DND-41 (cell line): ENCODE measurements around the gene PTCSC3.

Experiments
- EZH2 ChIP-seq: IDR thresholded peaks from 3 replicates; pipeline ENCODE4 v1.6.1; 2012; ENCODE audit warnings: borderline replicate concordance, low read depth, mild to moderate bottlenecking, moderate library complexity, low read length, inconsistent platforms; ENCODE audit not compliant: severe bottlenecking
- TF ChIP-seq, protein P1 (sequence below): IDR thresholded peaks from 2 replicates; pipeline ENCODE4 v1.5.1; 2012; ENCODE audit warnings: borderline replicate concordance, low read length, moderate library complexity, mild to moderate bottlenecking; ENCODE audit not compliant: poor library complexity, severe bottlenecking; ENCODE audit errors: extremely low read depth

DNA sequence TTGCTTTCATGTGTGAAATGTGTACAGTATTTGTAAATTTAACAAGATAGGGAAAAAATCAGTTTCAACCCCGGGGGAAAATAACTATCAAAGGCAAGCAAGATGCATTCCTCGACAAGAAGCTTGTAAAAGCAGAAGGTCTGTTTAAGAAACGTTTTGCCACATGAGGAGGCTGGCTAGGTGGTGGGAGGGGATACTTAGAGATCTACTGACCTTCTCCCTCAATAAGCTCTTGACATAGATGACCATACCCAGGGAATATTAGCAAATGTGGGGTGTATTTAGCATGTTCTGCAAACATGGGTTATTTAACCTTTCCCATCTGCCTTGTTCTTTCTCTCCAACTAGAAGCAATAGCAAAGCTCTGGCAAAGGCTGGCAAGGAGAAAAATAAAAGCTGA lies 4.9 kb downstream of the PTCSC3 start:
- TF ChIP-seq, protein P1, sequence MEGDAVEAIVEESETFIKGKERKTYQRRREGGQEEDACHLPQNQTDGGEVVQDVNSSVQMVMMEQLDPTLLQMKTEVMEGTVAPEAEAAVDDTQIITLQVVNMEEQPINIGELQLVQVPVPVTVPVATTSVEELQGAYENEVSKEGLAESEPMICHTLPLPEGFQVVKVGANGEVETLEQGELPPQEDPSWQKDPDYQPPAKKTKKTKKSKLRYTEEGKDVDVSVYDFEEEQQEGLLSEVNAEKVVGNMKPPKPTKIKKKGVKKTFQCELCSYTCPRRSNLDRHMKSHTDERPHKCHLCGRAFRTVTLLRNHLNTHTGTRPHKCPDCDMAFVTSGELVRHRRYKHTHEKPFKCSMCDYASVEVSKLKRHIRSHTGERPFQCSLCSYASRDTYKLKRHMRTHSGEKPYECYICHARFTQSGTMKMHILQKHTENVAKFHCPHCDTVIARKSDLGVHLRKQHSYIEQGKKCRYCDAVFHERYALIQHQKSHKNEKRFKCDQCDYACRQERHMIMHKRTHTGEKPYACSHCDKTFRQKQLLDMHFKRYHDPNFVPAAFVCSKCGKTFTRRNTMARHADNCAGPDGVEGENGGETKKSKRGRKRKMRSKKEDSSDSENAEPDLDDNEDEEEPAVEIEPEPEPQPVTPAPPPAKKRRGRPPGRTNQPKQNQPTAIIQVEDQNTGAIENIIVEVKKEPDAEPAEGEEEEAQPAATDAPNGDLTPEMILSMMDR = no peak
- no peak for TF ChIP-seq EZH2
